IPS DF 4.7 (cell line): Measurements from ENCODE around the gene PCGF3.
"Not testable (repeated sequence)": the region's sequence is repeated elsewhere in the genome, so short reads cannot be mapped to it uniquely, and the experiment has no call there.

Source experiments
- DNase-seq: peaks from one replicate; pipeline ENCODE4 v3.0.0-alpha.2; 2013; ENCODE audit warnings: low spot score; ENCODE audit errors: extremely low read depth

Gene PCGF3

DNA sequence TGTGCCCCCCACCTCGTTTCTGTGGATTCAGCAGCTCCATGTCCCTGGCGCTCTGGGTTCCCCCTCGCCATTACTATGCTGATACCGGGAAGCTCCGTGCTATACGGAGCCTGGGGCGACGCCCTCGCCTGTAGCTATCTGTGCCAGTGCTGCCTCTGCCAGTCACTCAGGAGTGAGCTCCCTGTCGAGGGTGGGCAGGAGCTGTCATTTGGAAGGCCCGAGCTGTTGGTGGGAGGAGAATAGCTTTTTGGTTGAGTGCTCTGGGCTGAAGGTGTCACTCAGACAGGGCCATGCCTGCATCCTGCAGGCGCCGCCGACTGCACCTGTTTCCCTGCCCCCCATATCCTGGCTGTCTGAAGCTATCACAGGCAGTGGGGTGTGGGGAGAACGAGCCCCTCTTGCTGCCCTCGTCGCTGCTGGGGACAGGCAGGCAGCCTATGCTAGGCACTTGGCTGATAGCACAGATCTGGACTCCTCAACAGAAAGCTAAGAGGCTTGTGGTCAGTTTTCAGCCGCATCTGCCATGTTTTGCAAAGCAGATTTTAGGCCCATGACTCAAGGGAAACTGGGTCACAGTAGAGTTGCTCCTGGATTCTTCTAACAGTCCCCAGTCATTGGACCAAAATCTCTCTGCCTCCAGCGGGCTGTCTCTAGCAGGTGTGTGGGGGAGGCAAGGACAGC lies 88.4 kb downstream of the PCGF3 start:
- no peak for DNase-seq

DNA sequence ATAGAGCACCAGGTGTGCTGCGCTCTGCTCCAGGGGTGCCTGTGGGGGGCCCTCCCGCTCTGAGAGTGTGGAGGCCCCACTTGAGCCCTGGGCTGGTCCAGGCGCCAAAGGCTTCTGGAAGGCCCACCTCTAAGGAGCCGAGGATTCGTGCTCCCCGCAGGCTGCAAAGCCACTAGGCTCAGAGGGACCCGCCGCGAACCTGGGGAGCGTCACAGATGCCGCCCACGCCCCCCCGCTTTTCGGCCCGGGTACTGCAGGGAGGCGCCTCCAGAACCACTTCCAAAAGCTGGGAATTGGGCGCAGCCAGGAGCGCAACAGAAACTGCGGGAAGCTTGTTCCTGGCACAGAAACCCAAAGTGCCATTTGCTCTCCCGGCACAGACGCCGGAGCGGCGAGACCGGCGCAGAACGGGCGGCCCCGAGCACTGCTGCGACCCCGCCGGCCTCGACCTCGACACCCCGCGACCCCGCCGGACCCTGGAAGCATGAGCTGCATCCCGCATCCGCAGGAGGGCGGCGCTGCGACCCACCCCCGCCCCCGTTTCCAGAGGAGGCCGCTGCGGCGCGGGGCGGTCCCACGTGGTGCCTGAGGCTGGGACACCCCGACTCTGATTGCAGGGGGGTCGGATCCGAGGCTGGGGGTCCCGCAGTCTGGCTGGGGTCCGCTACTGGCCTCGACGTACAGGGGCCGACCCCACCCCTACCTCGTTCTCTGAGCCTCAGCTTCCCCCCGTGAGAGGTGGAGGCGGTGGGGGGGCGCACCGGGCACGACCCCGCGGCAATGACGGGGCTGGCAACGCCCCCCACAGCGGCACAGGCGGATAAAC lies 89.5 kb downstream of the PCGF3 start:
- no peak for DNase-seq

DNA sequence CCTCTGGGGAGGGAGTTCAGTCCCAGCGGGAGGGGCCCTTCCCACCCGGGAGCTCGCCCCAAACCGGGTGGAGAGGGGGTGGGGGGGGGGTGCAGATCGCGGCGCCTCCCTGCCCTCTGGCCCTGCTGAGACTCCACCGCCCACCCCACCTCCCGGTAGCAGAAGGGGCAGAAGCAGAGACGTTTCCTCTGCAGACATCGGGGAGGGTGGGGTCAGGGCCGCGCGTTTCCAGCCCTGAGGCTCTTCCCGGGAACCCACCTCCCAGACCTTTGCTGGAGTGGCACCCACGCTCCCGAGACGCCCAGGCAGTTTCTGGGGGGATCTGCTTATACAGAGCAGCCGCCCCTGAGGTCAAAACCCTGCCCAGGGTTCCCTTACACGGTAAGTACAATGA lies 90.1 kb downstream of the PCGF3 start:
- DNase-seq: no peak

DNA sequence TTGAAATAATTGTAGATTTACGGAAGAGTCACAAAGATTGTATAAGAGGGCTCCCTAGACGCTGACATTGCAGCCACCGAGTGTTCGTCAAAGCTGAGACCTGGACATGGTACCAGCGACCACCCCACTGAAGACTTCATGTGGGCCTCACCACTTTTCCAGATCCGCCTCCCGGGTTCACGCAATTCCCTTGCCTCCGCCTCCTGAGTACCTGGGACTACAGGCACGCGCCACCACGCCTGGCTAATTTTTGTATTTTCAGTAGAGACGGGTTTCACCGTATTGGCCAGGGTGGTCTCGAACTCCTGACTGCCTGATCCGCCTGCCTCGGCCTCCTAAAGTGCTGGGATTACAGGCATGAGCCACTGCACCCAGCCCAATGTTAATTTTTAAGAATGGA lies 90.6 kb downstream of the PCGF3 start:
- no peak for DNase-seq

DNA sequence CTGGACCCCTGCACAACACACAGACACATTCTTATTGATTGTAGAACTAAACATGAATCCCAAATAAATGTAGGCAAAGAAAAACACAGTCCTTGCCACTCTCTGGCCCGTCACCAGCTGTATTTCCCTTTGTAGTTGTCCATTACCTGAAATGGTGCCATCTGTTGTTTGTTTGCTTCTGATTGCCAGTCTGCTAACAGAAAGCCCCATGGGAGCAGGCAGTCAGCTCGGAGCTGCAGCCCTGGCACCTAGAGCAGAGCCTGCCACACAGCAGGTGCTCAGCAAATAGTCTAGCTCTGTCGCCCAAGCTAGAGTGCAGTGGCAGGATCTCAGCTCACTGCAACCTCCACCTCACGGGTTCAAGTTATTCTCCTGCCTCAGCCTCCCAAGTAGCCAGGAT lies 91.4 kb downstream of the PCGF3 start:
- DNase-seq: no peak

DNA sequence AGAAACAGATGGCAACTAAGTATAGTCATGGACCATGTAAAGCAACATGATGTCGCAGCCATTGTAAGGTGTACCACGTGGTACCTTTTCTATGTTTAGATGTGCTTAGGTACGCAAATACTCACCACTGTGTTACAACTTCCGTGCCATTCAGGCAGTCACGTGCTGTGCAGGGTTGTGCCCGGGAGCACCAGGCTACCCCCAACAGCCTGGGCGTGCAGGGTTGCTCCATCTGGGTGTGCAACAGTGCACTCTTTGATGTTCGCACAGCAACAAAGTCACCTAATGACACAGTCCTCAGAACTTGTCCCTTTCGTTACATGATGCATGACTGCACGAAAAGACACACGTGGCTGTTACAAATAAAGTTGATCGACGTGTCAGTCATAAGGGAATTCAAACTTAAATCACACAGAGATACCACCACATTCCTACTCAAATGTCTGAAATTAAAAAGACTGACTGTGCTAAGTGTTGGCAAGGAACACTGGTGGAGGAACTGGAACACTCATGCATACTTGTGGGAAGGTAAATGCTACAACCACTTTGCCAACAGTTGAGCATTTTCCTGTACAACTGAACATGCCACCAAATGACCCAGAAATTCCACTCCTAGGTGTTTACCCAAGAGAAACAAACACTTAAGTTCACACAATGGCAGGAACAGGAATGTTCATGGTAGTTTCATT lies 95.9 kb downstream of the PCGF3 start:
- DNase-seq: no peak

DNA sequence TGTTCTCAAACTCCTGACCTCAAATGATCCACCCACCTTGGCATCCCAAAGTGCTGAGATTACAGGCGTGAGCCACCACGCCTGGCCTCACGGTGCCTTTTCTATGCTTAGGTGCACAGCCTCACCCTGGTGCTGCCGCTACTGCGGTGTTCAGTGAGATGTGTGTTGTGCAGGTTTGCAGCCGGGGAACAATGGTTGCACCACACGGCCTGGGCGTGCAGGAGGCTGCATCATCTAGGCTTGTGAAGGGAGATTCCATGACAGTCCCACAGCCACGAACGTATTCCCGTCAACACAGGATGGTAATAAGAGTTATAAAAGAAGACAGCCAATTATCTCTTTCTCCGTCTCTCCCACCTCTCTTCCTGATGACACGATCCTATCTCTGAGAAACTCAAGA lies 98.3 kb downstream of the PCGF3 start:
- DNase-seq: no peak

DNA sequence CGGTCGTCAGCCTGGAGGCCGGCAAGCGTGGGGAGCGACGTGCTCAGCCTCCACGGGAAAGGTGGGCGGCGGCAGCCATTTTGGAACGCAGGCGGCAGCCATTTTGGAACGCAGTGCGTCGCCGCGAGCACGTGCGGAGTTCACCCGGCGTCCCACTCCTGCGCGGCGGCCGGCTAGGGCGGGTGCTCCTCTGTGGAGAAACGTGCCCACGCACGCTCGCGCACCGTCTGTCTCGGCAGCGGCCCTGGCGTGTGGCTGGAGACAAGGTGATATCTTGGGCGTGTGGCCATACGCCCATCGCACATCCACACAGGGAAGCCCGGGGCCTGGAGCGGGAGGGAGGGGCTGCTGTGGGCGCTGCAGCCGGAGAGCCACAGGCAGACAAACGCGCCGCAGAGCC lies 99.2 kb downstream of the PCGF3 start:
- no peak for DNase-seq

DNA sequence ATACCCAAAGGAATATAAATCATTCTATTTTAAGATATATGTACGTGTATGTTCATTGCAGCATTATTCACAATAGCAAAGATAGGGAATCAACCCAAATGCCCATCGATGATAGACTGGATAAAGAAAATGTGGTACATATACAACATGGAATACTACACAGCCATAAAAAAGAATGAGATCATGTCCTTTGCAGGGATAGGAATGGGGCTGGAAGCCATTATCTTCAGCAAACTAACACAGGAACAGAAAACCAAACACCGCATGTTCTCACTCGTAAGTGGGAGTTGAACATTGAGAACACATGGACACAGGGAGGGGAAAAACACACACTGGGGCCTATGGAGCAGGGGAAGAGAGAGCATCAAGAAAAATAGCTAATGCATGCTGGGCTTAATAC lies 101.3 kb downstream of the PCGF3 start:
- not testable (repeated sequence) for DNase-seq

DNA sequence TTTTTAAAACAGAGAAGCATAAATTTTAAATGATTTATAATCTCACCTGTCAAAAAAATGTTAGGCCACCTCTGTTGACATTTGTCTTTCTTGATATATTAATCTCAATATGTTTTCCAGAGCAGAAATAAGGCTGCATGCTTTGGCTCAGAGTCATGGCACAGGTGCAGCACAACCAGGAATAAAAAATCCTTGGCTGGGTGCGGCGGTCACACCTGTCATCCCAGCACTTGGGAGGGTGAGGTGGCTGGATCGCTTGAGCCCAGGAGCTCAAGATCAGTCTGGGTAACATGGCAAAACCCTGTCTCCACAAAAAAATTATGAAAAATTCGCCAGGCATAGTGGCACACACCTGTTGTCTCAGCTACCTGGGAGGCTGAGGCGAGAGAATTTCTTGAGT lies 102.2 kb downstream of the PCGF3 start:
- no peak for DNase-seq

DNA sequence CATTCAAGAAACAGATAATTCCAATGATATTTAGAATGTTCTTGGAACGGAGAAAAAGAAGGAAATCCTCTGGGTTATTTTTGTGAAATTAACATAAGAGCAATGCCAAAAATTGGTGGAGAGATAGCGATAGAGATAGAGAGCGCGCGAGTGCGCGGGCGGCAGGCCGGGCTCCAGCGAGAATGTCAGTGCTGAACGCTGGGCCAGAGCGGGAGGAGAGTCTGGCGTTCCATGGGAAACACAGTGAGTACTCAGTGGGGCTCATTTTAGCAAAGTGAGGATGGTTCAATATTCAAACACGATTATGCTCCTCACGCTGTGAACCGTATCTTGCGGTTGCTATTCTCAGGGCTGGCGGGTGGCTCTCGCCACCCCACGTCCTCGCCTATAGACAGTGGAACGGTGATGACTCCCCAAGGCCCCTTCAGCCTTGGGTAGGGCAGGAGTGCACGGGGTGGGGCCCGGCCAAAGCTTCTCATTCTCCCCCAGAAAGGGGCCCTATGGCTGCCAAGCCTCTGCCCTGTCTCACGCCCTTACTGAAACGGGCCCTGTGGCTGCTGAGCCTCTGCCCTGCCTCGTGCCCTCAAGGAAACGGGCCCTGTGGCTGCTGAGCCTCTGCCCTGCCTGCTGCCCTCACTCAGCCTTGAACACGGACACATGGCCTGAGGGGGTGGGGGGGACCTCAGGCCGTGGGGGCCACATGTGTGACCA lies 103.4 kb downstream of the PCGF3 start:
- DNase-seq: no peak

DNA sequence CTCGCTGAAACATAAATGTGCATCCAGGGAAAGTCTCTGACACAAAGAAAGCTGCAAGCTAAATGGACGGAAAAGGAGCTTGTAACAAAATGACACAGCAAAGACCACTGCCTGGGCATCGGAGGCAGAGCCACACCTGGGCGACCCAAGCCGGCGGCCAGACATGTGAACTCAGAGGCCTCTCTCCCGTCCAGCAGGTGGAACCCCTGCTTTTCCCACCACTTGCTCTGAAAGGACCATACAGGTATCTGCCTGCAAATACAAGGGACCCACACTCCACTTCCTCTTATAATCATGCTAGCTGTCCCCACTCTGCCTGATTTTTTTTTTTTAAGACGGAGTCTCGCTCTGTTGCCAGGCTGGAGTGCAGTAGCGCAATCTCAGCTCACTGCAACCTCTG lies 108.3 kb downstream of the PCGF3 start:
- DNase-seq: no peak

DNA sequence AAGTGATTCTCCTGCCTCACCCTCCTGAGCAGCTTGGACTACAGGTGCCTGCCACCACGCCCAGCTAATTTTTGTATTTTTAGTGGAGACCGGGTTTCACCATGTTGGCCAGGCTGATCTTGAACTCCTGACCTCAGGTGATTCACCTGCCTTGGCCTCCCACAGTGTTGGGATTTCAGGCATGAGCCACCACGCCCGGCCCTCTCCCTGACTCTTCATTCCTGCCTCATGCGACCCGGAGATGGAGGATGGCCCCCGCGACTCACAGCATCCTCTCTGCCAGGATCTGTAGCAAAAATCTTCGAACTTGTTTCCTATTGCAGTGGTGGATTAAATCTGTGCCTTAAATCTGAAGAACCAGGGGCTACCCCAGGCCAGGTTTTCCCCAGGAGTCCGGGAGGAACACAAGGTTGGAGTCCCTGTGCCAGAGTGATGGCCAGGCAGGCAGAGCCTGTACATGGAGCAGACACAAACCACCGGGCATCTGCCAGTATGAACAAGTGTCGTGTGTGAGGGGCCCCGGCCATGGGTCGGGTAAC lies 108.7 kb downstream of the PCGF3 start:
- no peak for DNase-seq

DNA sequence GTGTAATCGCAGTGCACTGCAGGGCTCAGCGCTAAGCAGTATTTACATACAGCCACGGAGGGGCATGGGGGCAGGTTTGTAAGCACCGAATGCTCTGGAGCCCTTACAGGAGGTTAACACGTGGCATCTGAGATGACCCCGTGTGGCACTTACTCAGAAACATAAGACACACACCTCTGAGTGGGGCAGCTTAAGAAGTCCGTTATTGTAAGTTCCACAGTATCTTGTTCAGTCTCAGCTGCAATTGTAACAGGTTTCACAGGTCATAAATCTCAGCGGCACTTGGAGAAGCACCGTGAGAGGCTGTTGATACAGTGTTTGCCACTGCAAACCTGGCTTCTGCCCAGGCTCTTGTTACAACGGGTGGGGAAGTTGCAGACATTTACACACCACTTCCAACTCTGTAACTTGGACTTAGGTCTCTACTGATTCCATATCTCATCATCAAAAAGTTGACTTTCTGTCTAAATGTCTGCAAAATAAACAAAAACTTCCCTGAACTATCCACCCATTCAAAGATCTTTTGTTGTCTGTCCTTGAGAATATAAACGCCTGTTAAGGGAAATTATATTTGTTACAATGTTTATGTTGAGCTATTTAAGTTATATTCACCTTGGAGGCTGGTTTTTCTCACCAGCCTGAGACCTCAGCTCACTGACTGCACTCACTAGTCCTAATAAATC lies 110.0 kb downstream of the PCGF3 start:
- no peak for DNase-seq

DNA sequence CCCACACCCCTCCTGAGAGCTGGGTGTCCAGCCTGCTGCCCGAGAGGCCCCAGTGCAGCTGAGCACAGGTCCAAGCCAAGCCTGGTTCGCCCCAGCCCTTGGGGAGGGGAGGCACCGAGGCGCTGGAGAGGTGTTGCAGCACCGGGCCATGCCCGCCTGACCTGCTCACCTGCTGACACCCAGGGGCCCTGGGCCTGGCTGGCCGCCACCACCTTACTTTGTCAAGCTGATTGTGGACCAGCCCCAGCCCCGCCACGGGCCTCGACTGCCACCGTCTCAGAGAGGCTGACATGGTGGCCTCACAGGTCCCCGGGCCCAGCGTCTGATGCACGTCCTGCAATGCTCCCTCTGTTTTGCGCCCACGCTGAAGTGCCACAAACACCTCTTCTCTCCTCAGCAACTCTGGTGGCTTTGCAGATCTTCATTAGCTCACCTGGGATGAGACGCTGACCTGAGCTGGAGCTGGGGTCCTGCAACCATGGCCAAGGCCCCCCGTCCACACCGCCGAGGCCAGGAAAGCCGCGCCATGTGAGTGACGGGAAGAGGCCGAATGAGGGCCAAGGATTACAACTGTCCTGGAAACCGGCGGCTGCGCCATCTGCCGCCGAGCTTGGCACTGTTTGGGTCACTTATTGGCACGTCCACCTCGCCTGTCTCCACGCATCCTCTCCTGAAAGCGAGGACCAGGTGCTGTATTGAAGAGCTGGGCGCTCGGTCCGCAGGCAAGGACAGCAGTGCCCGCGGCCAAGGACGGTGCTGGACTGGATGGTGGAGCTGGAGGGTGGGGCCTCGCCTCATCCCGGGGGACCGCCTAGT lies 112.7 kb downstream of the PCGF3 start:
- DNase-seq: no peak

DNA sequence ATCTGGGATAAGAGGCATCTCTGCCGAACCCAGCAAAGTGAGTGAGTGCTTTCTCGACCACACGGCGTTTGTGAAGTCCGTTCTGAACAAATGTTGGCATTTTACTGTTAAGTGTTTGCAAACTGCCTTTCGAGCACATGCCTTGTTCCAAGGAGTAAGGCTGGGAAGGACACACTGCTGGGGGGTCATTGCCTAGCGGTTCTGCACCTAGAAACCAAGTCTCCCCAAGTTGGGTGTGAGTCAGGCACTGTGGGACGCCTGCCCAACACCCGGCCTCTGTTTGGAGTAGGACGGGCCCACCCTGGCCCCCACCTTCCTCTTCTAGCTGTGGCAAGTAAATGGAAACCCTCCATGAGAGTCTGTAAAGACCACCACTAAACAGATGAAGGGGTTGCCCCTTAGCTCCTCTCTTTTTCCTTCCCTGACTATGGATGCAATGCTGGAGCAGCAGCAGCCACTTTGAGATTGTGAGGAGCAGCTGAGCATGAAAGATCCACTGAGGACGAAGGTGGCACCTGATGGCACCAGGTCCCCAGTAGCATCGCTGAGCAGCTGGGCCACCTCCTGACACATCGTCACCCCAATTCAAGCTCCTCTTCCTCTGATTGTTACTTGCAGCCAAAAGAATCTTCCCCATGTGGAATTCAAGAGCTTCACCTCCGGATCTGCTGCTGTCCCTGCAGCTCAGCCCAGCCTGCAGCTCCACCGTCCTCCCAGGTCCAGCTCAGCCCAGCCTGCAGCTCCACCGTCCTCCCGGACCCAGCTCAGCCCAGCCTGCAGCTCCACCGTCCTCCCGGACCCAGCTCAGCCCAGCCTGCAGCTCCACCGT lies 114.0 kb downstream of the PCGF3 start:
- DNase-seq: no peak
